Muscle layer of colon (tissue), 2 donors: ENCODE measurements around the gene KRT15.

Experiments
- H3K27ac ChIP-seq: one replicate; pipeline ENCODE4 v1.7.0; 2013; ENCODE audit warnings: low read depth, mild to moderate bottlenecking, low read length, moderate library complexity
- H3K27me3 ChIP-seq, 2 donors: one replicate each; pipeline ENCODE4 v1.7.0; 2013; ENCODE audit warnings: low read length in 2 of 2, mild to moderate bottlenecking in 2 of 2; ENCODE audit not compliant: insufficient read depth in 2 of 2, control insufficient read depth in 1 of 2
- H3K36me3 ChIP-seq: one replicate; pipeline ENCODE4 v1.7.0; 2013; ENCODE audit warnings: mild to moderate bottlenecking, low read length; ENCODE audit not compliant: insufficient read depth
- H3K4me1 ChIP-seq: one replicate; pipeline ENCODE4 v1.7.0; 2013; ENCODE audit warnings: mild to moderate bottlenecking, low read length; ENCODE audit not compliant: insufficient read depth
- H3K4me3 ChIP-seq, 2 donors: one replicate each; pipeline ENCODE4 v1.7.0; 2013; ENCODE audit warnings: low read length in 2 of 2, low read depth in 1 of 2, mild to moderate bottlenecking in 1 of 2, moderate library complexity in 1 of 2
- H3K9ac ChIP-seq: one replicate; pipeline ENCODE4 v1.7.0; 2013; ENCODE audit warnings: low read length
- H3K9me3 ChIP-seq: one replicate; pipeline ENCODE4 v1.7.0; 2013; ENCODE audit warnings: mild to moderate bottlenecking, low read length
- donor health status: abdominal sarcoma.
- donor health status: Adenocarcinoma of cecum.

KRT15 gene

DNA sequence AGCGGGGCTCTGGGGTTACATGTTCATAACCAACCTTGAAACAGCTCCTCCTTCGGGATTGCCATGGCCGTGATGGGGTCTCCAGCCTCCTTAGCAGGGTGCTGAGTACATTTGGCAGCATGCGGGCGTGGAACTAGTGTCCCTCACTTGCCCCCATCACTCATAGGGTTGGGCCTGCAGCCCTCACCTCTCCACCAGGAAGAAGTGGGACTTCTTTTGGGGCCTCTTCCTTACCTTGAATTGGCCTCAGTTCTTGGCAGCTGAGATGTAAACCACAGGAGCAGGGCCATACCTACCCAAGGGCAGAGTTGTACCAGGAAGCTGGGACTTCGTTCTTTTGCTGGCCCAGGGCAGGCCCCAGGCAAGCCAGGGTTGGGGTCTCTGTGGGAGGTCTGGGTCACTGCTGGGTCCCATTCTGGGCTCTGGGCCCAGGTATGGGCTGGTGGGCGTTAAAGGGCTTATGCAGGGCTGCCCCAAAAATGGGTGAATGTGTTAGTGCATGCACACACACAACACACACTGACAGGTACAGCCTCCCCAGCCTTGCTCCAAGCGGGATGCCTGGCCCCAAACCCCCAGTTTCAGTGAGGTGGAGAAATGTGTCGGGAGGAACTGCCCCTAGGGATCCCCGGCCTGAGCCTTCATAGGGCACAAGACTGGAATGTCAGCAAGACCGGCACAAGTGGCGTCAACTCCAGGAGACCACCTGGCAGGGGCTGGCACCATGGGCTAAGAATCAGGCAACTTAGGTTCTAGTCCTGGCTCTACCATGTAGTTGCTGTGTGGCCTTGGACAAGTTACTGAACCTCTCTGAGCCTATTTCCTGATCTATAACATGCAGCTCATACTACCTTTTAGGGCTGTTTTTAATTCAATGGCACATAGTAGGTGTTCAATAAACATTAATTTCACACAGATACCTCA, 3.9 kb upstream of the KRT15 start:
- Histone ChIP-seq H3K27ac (no peak overlapping the region), H3K9ac (no peak overlapping the region), H3K4me3 (no peak overlapping the region), H3K4me1 (no peaks in the 10 kb centered on the region), H3K36me3 (no peaks in the 10 kb centered on the region), H3K9me3 (no peaks in the 10 kb centered on the region), H3K27me3 (peaks cover 0 to 20% of the 10 kb centered on the region in 2 donors)

DNA sequence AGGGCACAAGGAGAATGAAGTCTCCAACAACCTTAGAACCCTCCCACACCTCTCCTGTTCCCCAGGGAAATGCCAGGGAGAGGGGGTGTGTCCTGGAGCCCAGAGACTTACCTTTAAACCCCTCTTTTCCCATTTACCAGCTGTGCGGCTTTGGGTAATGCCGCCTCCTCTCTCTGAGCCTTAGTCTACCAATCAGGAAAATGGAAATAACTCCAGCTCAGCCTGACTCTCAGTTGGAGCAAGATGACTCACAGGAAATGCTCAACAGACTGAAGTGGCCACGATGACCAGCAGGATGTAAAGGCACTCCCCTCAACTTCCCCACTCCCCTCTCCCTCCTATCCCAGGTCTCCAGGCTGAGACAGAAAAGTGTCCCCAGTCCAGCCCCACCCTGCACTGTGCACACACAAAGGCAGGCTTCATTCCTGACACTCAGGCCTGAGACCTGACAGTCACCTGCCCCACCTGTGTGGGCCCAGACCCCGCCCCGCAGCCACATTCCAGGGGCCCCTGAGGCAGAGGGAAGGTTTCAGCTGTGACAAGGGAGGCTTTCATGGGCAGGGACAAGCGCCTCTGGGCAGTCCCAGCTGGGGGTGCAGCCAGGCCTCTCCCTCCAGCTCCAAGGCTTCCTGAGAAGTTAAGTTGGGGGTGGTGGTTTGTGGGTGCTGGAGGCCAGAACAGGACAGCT, 3.0 kb upstream of the KRT15 start:
- H3K36me3 ChIP-seq: no peaks in the 10 kb centered on the region
- no peak overlapping the region for H3K9ac ChIP-seq
- H3K9me3 ChIP-seq: no peaks in the 10 kb centered on the region
- H3K27me3 ChIP-seq: peaks cover 0 to 11% of the 10 kb centered on the region in 2 donors
- no peak overlapping the region for H3K27ac ChIP-seq
- H3K4me1 ChIP-seq: no peaks in the 10 kb centered on the region
- no peak overlapping the region for H3K4me3 ChIP-seq

DNA sequence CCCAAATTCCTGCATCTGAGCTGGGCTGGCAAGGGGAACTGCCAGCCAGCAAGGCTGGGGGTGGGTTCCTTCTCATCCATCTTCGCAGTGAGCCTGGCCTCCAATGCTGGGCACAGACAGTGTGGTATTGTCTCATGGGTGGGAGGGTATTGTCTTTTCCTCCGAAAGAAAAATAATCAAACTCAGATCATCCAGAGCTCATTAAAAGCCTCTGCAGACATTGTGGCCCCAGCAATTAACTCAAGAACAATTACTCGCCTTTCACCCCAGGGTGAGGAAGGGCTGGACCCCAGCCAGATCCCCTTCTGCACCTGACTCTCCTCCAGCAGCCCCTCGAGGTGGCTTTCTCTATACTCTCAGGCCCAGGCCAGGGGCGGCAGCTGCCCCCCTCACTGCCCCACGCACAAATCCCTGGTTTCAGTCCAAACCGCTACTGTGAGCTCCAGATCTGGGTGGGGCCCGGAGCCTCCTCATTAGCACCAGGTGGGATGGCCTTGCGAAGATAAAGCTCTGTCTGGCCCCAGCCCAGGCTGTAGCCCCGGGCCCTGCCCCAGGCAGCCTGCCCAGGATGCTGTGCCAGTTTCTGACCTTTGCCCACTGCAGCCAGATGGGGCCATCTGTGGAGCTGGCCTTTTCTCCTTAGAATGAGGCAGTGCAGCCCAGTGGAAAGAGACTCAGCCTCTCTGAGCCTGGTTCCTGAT, 2.3 kb upstream of the KRT15 start:
- Histone ChIP-seq H3K27ac (no peak overlapping the region), H3K27me3 (peaks cover 0 to 10% of the 10 kb centered on the region in 2 donors), H3K9ac (no peak overlapping the region), H3K36me3 (no peaks in the 10 kb centered on the region), H3K9me3 (no peaks in the 10 kb centered on the region), H3K4me3 (no peak overlapping the region), H3K4me1 (no peaks in the 10 kb centered on the region)

DNA sequence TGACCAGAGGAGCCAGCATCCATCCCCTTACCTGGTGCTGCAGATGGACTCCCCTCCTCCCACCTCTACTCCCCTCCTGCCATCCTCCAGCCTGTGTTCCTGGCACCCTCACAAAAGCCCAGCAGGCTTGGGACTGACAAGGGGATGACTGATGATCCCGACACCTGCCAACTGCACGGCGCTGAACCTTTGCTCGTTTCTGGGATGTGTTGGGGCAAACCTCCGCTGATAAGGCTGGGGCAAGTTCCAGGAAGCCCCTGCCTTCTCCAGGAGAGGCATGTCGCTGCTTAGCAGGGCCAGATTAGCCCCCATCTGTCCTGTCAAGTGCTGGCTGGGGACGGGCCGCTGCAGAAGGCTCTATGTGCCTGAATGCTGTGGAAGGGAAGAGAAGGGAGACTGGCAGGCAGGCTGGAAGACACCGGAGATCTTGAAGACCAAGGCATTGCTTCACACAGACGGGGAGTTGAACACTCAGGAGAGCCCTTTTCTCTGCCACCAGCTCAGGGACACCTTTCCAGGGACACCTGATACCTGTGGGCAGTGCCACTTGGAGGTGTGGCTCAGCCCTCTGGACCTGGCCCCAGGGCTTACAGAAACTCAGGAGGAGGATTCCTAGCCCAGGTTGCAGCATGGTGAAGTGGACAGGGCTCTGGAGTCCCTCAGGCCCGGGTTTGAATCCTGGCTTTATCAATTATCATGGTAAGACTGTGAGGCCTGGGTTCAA, 973 bp upstream of the KRT15 start:
- H3K9ac ChIP-seq: no peak overlapping the region
- H3K27me3 ChIP-seq: peaks cover 0 to 10% of the 10 kb centered on the region in 2 donors
- H3K9me3 ChIP-seq: no peaks in the 10 kb centered on the region
- H3K4me1 ChIP-seq: no peaks in the 10 kb centered on the region
- no peak overlapping the region for H3K4me3 ChIP-seq
- no peaks in the 10 kb centered on the region for H3K36me3 ChIP-seq
- no peak overlapping the region for H3K27ac ChIP-seq

DNA sequence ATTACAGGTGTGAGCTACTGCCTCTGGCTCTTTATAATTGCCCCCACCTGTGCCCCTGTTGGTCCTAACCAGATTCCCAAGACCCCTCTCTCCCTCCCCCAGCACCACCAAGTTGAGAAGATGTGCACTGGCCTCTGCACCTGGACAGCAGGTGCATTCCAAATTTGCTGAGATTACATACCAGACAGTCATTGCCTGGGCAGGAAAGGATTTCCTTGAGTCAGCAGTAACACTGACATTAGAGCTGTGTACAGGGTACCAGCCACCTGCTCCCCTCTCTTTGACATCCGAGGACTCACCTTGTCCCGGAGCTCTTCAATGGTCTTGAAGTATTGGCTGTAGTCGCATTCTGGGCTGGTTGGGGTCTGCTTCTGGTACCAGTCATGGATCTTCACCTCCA, 659 bp downstream of the KRT15 start:
- Histone ChIP-seq H3K27ac (no peak overlapping the region), H3K4me3 (no peak overlapping the region), H3K27me3 (peaks cover 0 to 10% of the 10 kb centered on the region in 2 donors)

DNA sequence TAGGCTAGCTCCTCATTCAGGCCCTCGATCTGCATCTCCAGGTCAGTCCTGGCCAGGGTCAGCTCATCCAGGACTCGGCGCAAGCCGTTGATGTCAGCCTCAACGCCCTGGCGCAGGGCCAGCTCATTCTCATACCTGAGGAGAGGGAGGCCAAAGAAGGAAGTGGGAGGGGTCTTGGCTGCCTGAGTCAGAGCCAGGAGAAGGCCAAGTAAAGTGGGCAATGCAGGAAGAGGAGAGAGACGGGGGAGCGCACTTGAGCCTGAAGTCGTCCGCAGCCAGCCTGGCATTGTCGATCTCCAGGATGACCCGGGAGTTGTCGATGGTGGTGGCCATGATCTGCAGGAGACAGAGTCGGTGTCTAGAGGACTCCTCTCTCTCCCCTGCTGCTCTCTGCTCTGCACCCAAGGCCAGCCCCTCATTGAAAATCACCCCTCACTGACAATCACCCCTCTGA, 1.8 kb downstream of the KRT15 start:
- H3K4me3 ChIP-seq: no peak overlapping the region
- no peaks in the 10 kb centered on the region for H3K9me3 ChIP-seq
- H3K4me1 ChIP-seq: no peaks in the 10 kb centered on the region
- no peak overlapping the region for H3K27ac ChIP-seq
- H3K9ac ChIP-seq: no peak overlapping the region
- peaks cover 0 to 3% of the 10 kb centered on the region in 2 donors for H3K27me3 ChIP-seq
- no peaks in the 10 kb centered on the region for H3K36me3 ChIP-seq

More for the DNA sequence above, 659 bp downstream of the KRT15 start:
- Histone ChIP-seq H3K9ac (no peak overlapping the region), H3K36me3 (no peaks in the 10 kb centered on the region), H3K9me3 (no peaks in the 10 kb centered on the region), H3K4me1 (no peaks in the 10 kb centered on the region)

DNA sequence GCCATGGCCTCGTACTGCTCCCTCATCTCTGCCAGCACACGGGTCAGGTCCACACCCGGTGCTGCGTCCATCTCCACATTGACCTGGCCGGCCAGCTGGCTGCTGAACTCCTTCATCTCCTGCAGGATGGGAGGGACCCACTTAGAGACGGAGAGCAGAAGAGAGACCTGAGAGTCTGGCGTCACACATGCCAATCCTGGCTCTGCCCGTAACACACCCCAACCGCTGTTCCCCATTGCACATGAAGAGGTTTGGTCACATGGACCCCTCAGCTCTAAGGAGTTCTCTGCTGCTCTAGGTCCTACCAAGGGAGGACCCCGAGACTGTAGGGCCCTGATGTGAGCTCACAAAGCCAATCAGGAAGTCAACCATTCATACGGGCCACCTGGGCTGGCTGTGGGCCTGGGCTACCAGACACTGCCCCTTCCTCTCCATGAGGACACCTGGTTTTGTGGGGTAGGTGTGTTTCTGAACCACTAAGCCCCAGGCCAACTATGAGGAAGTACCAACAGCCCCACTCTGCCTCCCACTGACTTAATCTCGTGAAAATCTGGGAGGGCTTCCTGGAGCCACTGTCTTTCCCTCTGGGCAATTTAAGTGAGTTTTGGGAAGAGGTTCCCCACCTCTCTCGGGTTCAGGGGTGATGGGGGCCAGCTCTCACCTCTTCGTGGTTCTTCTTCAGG, 2.4 kb downstream of the KRT15 start:
- H3K9me3 ChIP-seq: no peaks in the 10 kb centered on the region
- H3K36me3 ChIP-seq: no peaks in the 10 kb centered on the region
- H3K9ac ChIP-seq: no peak overlapping the region
- peaks cover 0 to 2% of the 10 kb centered on the region in 2 donors for H3K27me3 ChIP-seq
- H3K27ac ChIP-seq: no peak overlapping the region
- no peaks in the 10 kb centered on the region for H3K4me1 ChIP-seq
- no peak overlapping the region for H3K4me3 ChIP-seq

DNA sequence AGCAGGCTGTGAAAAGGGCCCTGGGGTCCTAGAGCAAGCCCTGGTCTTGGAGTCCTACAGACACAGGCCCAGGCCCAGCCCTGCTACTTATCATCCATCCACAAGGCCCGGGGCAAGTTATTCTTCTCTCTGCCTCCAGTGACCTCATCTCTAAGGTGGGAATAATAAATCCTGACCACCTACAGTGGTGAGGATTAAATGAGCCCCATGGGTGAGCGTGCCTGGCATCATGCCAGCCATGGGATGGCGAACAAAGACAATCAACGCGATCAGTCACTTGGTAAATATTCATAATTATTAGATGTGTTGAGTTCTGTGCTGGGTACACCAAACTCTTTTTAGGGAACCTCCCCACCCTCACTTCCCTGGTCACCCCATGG, 5.5 kb downstream of the KRT15 start:
- Histone ChIP-seq H3K27ac (no peak overlapping the region), H3K4me1 (no peaks in the 10 kb centered on the region), H3K9me3 (no peaks in the 10 kb centered on the region), H3K9ac (no peak overlapping the region), H3K27me3 (no peaks in the 10 kb centered on the region), H3K4me3 (no peak overlapping the region), H3K36me3 (no peaks in the 10 kb centered on the region)

DNA sequence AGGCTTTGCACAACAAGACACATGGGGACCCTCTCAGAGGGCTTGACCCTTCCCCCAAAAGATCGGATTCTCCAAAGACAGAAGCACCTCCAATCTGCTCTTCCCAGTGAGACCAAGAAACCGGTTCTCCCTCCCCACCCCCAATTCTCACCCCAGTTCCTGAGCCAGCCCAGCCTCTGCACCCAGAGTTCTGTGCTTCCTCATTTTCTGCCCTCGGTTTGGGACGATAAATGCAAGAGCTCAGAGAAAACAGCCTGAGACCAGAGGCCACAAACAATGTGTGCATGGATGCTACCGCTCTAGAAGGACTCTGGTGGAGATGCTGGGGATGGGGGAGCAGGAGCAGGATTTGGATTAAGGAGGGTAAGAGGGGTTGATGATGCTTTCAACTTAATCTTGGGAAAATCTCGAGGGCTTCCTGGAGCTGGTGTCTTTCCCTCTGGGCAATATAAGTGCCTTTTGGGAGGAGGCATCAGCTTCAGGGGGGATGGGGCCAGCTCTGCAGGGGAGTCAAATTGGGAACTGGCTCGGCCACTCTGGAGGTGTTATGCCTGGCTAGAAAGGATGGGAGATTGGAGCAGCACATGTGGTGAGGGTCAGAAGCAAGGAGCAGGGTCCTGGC, 6.0 kb downstream of the KRT15 start:
- Histone ChIP-seq H3K27ac (no peak overlapping the region), H3K4me3 (no peak overlapping the region), H3K36me3 (no peaks in the 10 kb centered on the region), H3K9me3 (no peaks in the 10 kb centered on the region), H3K27me3 (no peaks in the 10 kb centered on the region), H3K4me1 (no peaks in the 10 kb centered on the region), H3K9ac (no peak overlapping the region)

DNA sequence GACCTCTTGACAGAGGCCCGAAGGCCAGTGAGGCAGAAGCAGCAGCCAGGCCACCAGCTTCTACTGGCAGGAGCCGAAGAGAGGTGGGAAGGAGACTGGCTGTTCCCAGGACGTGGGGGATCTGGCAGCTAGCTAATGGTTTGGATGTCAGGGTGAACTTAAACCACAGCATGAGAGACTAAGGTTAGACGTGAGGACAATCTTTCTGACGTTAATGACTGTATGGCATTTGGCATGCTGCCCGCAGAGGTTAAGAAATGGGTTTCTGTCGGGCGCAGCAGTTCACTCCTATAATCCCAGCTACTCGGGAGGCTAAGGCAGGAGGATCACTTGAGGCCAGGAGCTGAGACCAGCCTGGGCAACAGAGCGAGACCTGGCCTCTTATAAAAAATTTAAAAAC, 7.0 kb downstream of the KRT15 start:
- H3K36me3 ChIP-seq: no peaks in the 10 kb centered on the region
- H3K9ac ChIP-seq: no peak overlapping the region
- H3K4me1 ChIP-seq: no peaks in the 10 kb centered on the region
- H3K27me3 ChIP-seq: no peaks in the 10 kb centered on the region
- H3K27ac ChIP-seq: no peak overlapping the region
- no peak overlapping the region for H3K4me3 ChIP-seq
- H3K9me3 ChIP-seq: no peaks in the 10 kb centered on the region
